NCI-H446 (cell line): ENCODE data around the gene LGALS8.
"Not testable (repeated sequence)": the region's sequence is repeated elsewhere in the genome, so short reads cannot be mapped to it uniquely, and the experiment has no call there.

ENCODE experiments used
- DNase-seq, 2 experiments: peaks; one replicate each; lab custom pipeline; 2025; lab: John Stamatoyannopoulos, UW

The LGALS8 gene

DNA sequence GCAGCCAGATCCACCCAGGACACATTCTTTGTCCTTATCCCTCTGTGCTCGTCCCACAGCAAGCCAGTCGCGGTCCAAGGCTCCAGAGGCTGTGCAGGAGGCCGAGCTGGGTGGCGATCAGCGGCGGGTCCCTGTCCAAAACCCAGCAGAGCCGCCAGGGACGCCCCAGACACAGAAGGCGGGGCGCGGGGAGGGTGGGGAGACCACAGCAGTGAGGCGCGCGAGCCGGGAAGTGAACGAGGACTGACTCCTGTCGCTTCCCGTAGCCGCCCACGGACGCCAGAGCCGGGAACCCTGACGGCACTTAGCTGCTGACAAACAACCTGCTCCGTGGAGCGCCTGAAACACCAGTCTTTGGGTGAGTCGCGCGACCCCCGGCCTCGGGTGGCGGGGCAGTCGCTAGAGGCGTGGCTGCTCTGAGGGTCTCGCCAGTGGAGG, at the start of gene LGALS8:
Gene LGALS8, plus strand, starts transcription at position 279 of the 438 bp plus-strand sequence. CDS start 2,089 bp downstream, outside the sequence.
- no peak for DNase-seq

DNA sequence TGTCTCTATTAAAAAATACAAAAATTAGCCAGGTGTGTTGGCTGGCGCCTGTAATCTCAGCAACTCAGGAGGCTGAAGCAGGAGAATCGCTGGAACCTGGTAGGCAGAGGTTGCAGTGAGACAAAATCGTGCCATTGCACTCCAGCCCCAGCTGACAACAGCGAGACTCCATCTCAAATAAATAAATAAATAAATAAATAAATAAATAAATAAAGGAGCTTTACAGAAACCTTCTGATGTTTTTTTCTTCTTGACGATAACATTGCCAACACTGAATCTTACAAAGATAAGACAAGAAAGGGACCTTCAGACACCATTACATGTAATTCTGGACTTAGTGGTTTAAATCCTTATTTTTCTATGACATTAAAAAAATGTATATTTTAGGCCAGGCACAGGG, 47.8 kb upstream of the LGALS8 start:
- no peak for DNase-seq

DNA sequence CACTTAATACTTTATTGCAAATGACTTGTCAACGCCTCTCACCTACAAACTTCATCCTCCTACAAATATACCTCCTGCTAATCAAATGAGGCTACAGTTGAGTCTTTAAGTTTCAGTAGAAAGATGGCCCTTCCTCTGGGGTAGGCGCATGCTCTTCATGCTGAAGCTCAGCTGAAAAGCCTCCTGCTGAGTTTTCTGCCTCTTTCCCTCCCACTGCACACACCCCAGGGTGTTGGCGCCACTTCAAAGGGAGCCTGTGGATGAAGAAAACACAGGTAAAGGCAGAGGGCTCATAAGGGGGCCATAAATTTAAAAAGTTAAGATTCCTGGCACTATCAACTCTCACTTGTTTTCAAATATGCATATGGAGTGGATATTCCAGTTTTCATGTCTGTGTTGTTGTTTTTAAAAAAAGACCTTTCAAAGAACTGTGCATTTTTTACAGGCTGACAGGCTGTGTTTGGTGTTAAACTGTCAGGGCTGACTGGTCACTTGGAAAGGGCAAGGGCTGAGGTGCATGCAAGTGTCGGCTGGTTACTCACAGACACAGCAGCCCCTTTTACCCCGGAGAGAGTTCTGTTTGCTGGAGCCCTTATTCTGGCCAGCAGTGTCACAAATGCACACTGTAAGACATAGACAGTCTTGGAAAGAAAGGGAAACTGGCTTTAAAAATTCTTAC, 42.9 kb upstream of the LGALS8 start:
- DNase-seq: no peak

DNA sequence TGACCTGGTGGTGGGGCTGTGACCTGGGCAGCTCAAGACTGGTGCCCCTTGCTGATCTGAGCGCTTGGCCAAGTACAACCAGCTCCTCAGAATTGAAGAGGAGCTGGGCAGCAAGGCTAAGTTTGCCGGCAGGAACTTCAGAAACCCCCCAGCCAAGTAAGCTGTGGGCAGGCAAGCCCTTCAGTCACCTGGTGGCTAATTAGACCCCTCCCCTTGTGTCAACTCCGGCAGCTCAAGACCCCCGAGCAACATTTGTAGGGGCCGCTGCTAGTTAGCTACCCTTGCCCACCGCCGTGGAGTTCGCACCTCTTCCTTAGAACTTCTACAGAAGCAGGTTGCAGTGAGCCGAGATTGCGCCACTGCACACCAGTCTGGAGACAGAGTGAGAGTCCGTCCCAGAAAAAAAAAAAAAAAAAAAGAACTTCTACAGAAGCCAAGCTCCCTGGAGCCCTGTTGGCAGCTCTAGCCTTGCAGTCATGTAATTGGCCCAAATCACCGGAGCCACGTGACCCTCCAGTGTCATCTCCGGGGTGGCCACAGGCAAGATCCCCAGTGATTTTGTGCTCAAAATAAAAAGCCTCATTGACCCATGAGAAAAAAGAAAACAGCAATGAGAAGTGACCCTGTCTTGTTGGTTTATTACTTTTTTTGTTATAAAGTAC, 39.3 kb upstream of the LGALS8 start:
- DNase-seq: no peak

DNA sequence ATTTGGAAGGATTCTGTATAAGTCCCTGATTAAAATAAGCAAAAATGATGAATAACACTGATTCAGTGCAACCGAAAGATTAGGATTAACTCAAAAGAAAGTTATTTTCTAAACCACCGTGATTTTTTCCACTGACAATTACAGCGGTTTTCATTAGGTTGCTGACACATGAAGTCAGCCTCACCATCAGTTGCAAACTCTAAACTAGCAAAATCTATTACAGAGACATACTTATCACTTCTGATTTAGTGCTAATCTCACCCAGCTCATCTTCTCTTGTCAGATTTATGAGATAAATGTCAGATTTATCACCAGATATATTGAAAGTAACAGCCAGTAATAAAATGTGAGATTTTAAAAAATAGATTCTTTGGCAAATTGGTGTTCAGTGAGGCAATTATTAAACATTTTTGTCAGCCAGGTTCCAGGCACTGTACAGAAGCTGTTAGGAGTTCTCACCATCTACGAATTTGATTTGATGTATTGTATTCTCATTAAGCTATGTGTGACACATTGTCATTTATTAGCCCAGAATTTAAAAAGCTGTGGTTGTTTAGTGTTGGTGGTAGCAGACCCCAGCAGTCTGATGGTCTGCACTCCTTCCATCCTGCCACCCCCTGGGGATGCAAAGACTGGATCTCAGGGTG, 37.3 kb upstream of the LGALS8 start:
- DNase-seq: no peak

DNA sequence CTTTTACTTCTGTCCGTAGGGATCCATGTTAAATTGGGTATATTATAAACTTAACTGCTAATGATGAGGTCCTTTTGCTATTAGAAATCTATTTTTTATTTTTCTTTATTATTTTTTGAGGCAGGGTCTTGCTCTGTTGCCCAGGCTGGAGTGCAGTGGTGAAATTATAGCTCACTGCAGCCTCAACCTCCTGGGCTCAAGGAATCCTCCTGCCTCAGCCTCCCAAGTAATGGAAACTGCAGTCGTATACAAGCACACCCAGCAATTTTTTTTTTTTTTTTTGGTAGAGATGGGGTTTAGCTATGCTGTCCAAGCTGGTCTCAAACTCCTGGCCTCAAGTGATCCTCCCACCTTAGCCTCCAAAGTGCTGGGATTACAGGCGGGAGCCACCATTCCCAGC, 34.6 kb upstream of the LGALS8 start:
- not testable (repeated sequence) for DNase-seq

DNA sequence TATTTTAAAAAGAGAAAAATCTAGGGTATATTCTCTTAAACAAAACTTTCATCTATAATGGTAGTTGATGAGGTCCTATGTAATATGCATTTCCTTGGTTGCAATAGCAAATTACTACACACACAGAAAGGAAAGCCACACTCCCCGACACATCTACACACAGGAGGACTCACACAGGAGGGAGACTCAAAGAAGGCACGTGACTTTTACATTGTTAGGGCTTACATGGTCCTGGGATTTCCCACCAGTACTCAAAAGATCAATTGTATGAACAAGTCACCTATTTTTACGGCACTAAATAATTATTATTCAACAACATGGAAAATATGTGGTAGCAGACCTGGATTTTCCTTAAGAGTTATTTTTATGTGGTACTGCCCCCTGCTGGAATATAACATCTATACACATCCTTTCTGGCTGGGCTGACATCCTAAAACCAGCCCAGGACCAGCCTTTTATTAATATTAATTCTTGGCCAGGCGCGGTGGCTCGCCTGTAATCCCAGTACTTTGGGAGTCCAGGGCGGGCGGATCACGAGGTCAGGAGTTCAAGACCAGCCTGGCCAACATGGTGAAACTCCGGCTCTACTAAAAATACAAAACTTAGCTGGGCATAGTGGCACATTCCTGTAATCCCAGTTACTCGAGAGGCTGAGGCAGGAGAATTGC, 33.9 kb upstream of the LGALS8 start:
- DNase-seq: peak; percentile 11 to 40

DNA sequence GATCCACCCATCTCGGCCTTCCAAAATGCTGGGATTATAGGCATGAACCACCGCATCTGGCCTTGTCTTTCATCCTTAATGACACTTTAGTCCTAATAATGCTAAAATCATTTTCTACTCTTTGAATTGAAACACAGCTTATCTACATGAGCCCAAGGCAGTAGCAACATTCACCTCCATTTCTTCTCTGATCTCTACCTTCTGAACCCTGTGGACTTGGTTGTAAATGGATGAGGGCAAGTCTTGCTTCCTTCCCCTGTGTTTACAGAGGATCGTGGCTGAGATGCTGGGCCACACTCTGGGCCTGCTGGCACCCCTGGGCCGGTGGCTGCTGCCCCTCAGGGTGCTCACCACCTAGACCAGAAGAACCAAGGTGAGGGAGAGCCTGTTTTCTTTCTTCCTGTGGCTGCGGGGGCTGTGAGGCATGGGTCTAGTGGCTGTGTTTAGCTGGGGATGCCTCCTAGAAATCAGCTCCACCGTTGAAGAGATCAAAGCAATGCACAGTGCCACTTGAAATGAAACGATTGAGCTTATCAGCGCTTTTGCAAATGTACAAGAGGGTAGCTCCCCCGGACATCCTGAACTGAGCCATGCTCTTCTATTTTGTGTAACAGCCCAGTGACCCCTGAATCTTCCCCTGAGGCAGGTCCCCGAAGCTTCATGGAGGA, 32.2 kb upstream of the LGALS8 start:
- DNase-seq: no peak

DNA sequence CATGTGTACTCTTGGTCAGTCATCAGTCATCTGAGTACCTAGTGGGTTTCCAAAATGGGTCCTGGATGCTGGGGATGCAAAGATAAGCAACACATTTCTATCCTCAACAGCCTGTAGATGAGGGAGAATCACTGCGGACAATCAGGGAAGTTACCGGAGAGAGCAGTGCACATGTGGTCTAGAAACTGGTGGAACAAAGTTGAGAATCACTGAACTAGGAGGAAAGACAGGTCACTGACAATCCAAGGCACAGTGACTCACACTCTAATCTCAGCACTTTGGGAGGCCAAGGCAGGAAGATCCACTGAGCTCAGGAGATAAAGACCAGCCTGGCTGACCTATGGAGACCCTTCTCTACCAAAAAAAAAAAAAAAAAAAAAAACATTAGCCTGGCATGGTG, 31.4 kb upstream of the LGALS8 start:
- DNase-seq: no peak

DNA sequence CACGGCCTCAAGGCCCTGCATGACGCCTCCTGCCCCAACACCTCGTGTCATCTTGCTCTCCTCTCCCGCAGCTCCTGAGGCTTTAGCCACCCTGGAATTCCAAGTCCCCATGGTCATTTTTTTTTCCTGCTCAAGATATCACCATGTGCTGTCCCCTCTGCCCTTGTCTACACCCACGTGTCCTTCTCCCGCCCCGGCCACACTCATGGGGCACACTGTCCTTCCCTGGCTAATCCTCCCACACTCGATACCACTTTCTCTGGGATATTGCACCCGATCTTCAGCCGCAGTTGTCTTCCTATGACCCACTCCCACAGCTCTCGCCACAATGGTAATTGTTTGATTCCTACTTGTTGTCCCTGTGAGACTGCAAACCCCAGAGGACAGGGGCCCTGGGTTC, 29.7 kb upstream of the LGALS8 start:
- DNase-seq: no peak

DNA sequence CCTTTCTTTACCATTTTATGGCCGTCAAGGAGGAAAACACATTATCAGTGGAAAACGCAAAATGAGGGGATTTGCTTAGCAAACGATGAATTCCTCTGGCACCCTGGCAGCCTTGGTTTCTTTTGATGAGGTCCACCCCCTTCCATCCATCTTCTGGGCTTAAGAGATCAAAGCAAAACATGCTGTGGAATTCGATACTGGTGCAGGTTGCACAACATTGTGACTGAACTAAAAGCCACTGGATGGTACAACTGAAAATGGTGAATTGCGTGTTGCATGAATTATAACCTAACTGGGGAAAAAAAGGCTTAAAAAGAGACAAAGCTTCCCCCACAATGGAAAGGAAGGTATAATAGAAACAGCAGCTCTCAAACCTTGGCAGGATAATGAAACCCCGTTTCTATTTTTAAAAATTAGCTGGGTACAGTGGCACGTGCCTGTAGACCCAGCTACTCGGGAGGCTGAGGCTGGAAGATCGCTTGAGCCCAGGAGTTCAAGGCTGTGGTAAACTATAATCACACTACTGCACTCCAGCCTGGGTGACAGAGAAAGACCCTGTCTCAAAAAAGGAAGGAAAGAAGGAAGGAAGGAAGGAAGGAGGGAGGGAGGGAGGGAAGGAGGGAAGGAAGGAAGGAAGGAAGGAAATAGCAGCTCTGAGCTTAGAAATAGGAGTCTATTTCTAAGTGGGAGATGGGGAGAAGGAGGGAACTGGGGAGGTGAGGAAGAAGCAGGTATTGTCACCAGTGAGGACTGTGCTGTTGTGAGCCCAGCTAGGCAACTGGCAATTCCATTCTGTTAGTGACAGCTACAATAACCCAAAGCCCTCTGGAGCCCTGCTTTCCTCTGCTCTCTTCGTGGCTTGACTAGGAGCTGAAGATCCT, 29.0 kb upstream of the LGALS8 start:
- DNase-seq: no peak

DNA sequence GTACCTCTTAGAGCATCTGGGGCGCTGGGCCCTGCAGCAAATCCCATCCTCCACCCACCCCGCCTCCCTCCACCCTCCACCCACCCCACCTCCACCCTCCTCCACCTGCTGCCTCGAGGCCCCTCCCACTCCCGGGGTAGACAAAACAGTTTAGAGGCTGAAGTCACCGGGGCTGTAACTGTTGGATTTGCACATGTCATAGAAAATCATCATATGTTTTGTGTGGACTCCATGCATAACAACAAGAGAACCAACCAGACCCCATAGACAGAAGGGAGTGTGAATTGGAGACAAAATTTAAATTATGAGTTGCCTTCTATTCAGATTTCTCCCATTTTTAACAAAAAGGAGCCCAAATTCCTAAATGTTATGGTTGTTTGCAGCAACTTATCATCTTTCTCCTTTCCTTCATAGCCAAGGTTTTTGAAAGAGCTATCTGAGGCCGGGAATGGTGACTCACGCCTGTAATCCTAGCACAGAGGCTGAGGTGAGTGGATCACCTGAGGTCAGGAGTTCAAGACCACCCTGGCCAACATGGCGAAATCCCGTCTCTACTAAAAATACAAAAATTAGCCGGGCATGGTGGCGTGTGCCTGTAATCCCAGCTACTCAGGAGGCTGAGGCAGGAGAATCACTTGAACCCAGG, 28.2 kb upstream of the LGALS8 start:
- DNase-seq: no peak

DNA sequence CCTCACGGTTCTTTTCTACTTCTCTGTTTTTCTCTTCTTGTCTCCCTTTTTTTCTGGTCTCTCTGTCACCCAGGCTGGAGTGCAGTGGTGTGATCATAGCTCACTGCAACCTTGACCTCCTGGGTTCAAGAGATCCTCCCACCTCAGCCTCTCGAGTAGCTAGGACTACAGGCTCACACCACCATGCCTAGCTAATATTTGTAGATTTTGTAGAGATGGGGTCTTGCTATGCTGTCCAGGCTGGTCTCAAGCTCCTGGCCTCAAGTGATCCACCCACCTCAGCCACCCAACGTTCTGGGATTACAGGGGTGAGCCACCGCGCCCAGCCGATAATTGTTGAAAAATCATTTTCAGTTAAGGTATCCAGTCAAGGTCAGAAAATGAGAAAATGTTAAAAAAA, 25.9 kb upstream of the LGALS8 start:
- DNase-seq: no peak

DNA sequence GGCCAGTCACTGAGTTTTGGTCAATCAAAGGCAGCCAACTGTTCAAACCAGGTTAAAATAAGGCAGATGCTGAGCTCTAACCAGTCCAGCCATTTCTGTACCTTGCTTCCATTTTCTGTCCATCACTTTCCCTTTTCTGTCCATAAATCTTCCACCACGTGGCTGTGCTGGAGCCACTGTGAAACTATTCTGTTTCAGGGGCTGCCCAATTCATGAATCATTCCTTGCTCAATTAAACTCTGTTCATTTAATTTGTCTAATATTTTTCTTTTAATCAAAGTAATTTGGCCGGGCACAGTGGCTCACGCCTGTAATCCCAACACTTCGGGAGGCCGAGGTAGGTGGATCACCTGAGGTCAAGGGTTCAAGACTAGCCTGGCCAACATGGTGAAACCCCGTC, 22.7 kb upstream of the LGALS8 start:
- no peak for DNase-seq

DNA sequence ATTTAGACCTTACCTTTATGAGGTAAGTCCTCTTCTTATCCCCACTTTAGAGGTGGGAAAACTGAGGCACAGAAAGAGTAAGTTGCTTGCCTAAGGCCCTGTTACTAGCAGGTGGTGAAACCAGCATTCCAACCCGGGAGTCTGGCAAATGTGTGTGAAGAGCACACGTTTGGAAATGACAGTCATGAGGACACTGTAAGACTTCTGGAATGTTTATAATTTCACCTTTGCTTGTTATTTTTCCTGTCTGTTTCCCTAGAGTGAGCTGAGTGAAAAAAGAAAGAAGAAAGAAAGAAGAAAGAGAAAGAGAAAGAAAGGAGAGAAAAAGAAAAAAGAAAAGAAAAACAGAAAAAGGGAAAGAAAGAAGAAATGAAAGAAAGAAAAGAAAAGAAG, 21.2 kb upstream of the LGALS8 start:
- DNase-seq: no peak

DNA sequence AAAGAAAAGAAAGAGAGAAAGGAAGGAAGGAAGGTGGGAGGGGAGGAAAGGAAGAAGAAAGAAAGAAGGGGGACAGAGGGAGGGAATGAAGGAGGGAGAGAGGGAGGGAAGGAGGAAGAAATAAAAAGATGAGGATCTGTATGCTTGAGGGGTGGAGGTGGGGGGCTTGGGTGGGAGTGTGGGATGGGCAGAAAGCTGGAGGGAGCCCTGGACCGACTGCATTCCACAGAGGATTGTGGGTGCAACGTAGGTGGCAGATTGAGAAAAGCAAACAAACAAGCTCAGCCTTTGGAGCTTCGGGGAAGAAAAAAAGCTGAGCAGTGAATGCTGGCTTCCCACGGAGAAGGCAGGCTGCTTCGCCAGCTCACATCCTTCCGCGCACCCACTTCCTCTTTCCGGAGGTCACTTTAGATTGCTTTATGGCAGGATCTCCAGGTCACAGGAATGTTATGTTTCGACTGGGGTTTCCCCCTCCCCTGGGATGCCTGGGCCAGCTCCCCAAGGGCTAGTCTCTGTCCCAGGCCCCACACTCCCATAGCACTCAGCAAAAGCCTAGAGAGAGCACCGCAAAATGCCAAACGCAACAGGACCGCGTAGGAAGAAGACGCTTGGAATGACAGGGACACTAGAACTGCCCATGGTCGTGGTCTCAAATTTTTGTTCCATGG, 20.7 kb upstream of the LGALS8 start:
- DNase-seq: no peak

DNA sequence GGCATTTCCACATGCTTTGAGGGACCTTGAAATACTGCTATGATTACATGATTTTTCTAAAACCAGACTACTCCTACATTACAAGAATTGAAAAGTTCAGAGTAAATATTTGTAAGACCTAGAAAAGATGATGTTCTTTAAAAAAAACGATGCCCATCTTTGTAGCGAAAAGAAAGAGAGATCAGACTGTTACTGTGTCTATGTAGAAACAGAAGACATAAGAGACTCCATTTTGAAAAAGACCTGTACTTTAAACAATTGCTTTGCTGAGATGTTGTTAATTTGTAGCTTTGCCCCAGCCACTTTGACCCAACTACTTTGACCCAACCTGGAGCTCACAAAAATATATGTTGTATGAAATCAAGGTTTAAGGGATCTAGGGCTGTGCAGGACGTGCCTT, 19.4 kb upstream of the LGALS8 start:
- not testable (repeated sequence) for DNase-seq

DNA sequence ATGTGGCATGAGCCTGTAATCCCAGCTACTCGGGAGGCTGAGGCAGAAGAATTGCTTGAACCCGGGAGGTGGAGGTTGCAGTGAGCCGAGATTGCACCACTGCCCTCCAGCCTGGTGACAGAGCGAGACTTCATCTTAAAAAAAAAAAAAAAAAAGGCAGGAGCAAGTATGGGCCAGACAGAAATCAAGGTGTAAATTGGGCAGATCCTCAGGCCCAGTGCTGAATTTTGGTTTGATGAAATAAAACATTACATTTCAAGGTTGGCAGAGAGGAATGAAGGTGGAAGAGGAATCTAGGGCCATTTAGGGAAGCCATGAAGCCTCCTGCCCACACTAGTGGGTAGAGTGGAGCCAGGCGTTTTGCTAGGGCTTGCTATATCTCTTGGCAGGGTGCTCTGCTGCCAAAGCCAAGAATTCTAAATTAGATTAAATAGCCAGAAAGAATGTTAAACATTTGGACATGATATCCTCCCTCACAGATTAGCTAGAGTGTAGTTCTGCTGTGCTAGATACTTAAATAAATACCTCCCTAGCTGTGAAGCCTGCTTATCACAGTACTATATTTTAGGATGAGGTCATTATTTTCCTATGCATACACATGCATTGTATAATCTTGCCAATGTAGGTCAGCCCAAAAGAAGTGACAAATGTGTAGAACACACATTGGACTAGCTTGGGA, 16.6 kb upstream of the LGALS8 start:
- peak in 1 of 2 experiments; percentile 13 for DNase-seq

DNA sequence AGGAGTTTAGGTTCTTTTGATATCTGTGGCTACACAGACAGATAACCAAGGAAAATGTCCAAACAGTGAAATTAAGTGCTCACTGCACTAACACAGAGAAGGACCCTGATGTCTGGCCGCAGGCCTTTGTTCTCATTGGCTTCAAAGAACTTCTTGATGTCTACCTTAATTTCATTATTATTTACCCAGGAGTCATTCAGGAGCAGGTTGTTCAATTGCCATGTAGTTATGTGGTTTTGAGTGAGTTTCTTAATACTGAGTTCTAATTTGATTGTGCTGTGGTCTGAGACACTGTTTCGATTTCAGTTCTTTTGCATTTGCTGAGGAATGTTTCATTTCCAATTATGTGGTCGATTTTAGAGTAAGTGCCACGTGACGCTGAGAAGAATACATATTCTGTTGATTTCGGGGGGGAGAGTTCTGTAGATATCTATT, 15.2 kb upstream of the LGALS8 start:
- DNase-seq: no peak
